Right atrium auricular region (tissue), 2 donors: Measurements from ENCODE around the gene IL21R. TPM values are rescaled to one million over a fixed set of nuclear protein-coding genes. Genes with fewer than 3 reads are reported as not detected.
A peak's percentile ranks its signal among the peaks of the same experiment; 100 is the strongest.

Experiments
- DNase-seq: peaks from one replicate; pipeline ENCODE4 v3.0.0-alpha.2; 2019; ENCODE audit warnings: low spot score
- H3K27ac ChIP-seq, 2 donors: fragments of 200-600 bp; sonication (generic); 1 replicate in 1 of 2; 2 replicates in 1 of 2; pipeline ENCODE4 v1.5.1; 2016 to 2019
- H3K27me3 ChIP-seq, 2 donors: fragments of 200-600 bp; sonication (generic); one replicate each; pipeline versions ENCODE4 v1.5.1 to v1.6.0; 2017 to 2019
- H3K36me3 ChIP-seq: fragments of 200-600 bp; sonication (generic); one replicate; pipeline ENCODE4 v1.5.1; 2016
- H3K4me1 ChIP-seq, 2 donors: fragments of 200-600 bp; sonication (generic); one replicate each; pipeline versions ENCODE4 v1.5.1 to v1.6.0; 2017 to 2019
- H3K4me3 ChIP-seq, 2 donors: fragments of 200-600 bp; sonication (generic); 1 replicate in 1 of 2; 2 replicates in 1 of 2; pipeline ENCODE4 v1.5.1; 2017 to 2019; ENCODE audit warnings: mild to moderate bottlenecking in 1 of 2, moderate library complexity in 1 of 2
- H3K9me3 ChIP-seq, 2 donors: fragments of 200-600 bp; sonication (generic); one replicate each; pipeline ENCODE4 v1.5.1; 2019
- CTCF ChIP-seq, 2 donors: fragments of 200-600 bp; sonication (generic); IDR thresholded peaks; one replicate each; pipeline ENCODE4 v1.5.1; 2019; ENCODE audit warnings: antibody characterized with exemption in 2 of 2
- total RNA-seq, 2 donors: library from RNA; depleted of rRNA; stranded (reverse); fragments of >200 nt; gene quantifications; one replicate each; pipeline ENCODE4 v1.1.0, GENCODE V29; 2016

IL21R gene
- 1 to 10 TPM in 1 of 2 donors, under 1 TPM in 1; 0.07 to 1.3 TPM for total RNA-seq

- no peaks in the 10 kb centered on the region for H3K36me3 ChIP-seq
- DNase-seq = peak; percentile 60
- no peaks in the 10 kb centered on the region for H3K27me3 ChIP-seq
- peaks cover 0 to 22% of the 10 kb centered on the region in 2 donors for H3K4me1 ChIP-seq
- H3K27ac ChIP-seq = no peak within 1 kb of the TSS
- TF ChIP-seq CTCF (IDR thresholded peaks at IDR 0.05) = no peak
- H3K9me3 ChIP-seq = peaks cover 0 to 2% of the 10 kb centered on the region in 2 donors
- no peak within 1 kb of the TSS for H3K4me3 ChIP-seq
Observed at GRCh38 chr16:27401768-27402568, at the start of gene IL21R. IL21R (plus strand) TSS chr16:27402174; CDS start chr16:27430072, 27,898 bp downstream.

GRCh38 chr16:27353853-27354252 is 48.1 kb upstream of the IL21R start:
- no peak for TF ChIP-seq CTCF (IDR thresholded peaks at IDR 0.05)
- Histone ChIP-seq H3K27ac (no peak overlapping the region), H3K9me3 (peaks cover 0 to 7% of the 10 kb centered on the region in 2 donors), H3K4me3 (no peak overlapping the region), H3K36me3 (peaks cover 77% of the 10 kb centered on the region), H3K27me3 (no peaks in the 10 kb centered on the region), H3K4me1 (no peaks in the 10 kb centered on the region)
- DNase-seq = no peak

- H3K36me3 ChIP-seq = peaks cover 70% of the 10 kb centered on the region
- no peaks in the 10 kb centered on the region for H3K27me3 ChIP-seq
- TF ChIP-seq CTCF (IDR thresholded peaks at IDR 0.05) = peak in 1 of 2 donors; percentile 45
- DNase-seq = peak; percentile 73
- no peak overlapping the region for H3K4me3 ChIP-seq
- H3K4me1 ChIP-seq = no peaks in the 10 kb centered on the region
- H3K27ac ChIP-seq = no peak overlapping the region
- peaks cover 0 to 6% of the 10 kb centered on the region in 2 donors for H3K9me3 ChIP-seq
Observed at GRCh38 chr16:27355610-27356009, 46.4 kb upstream of the IL21R start.

- Histone ChIP-seq H3K4me3 (no peak overlapping the region), H3K9me3 (no peaks in the 10 kb centered on the region), H3K27me3 (no peaks in the 10 kb centered on the region), H3K4me1 (no peaks in the 10 kb centered on the region), H3K27ac (no peak overlapping the region), H3K36me3 (peaks cover 70% of the 10 kb centered on the region)
- DNase-seq = no peak
- no peak for TF ChIP-seq CTCF (IDR thresholded peaks at IDR 0.05)
Observed at GRCh38 chr16:27356794-27357193, 45.2 kb upstream of the IL21R start.

- H3K27ac ChIP-seq = no peak overlapping the region
- H3K9me3 ChIP-seq = no peaks in the 10 kb centered on the region
- H3K4me1 ChIP-seq = no peaks in the 10 kb centered on the region
- no peaks in the 10 kb centered on the region for H3K27me3 ChIP-seq
- no peak overlapping the region for H3K4me3 ChIP-seq
- no peak for DNase-seq
- no peak for TF ChIP-seq CTCF (IDR thresholded peaks at IDR 0.05)
- peaks cover 62% of the 10 kb centered on the region for H3K36me3 ChIP-seq
Observed at GRCh38 chr16:27359051-27359450, 42.9 kb upstream of the IL21R start.
